Panc1 (cell line): ENCODE results near the gene CCDC40. TPM values are rescaled to one million over a fixed set of nuclear protein-coding genes. Genes with fewer than 3 reads are reported as not detected.

ENCODE experiments used
- ATAC-seq: fragments of 200-7000 bp; cut with Tn5 transposase; 2 replicates; pipeline ENCODE4 v1.9.1; 2020; ENCODE audit warnings: mild to moderate bottlenecking, moderate library complexity
- BruUV-seq: library from RNA; stranded (reverse); fragments of 400-500 nt; replicated peaks from 2 replicates; lab custom pipeline; 2021; lab: Mats Ljungman, UMichigan
- CTCF ChIA-PET: fragments of 300-600 bp; sonication (Branson Sonifier 250); formaldehyde crosslinking; loops from one replicate; lab custom pipeline; 2022; ENCODE audit warnings: antibody characterized with exemption; lab: Charles Lee
- POLR2A ChIA-PET: fragments of 300-600 bp; sonication (Branson Sonifier 250); formaldehyde crosslinking; loops from one replicate; lab custom pipeline; 2022; ENCODE audit warnings: antibody characterized with exemption; lab: Charles Lee
- DNase-seq: peaks from one replicate; pipeline ENCODE4 v3.0.0-alpha.2; 2010; ENCODE audit warnings: low read depth, low spot score
- H3K27ac ChIP-seq: 2 replicates; pipeline ENCODE4 v1.5.1; 2011; ENCODE audit warnings: mild to moderate bottlenecking, low read length, inconsistent platforms
- H3K27me3 ChIP-seq: fragments of 200-500 bp; sonication (Bioruptor generic); 2 replicates; pipeline ENCODE4 v1.6.0; 2014; ENCODE audit warnings: low read length, inconsistent platforms; ENCODE audit not compliant: control insufficient read depth, insufficient read depth
- H3K36me3 ChIP-seq: fragments of 200-500 bp; sonication (Bioruptor generic); 2 replicates; pipeline ENCODE4 v1.5.1; 2014; ENCODE audit warnings: inconsistent platforms, mild to moderate bottlenecking, low read length, moderate library complexity; ENCODE audit not compliant: control insufficient read depth, insufficient read depth
- H3K4me1 ChIP-seq: 2 replicates; pipeline ENCODE4 v1.5.1; 2011; ENCODE audit warnings: inconsistent platforms, mild to moderate bottlenecking, low read length, moderate library complexity; ENCODE audit not compliant: control insufficient read depth, insufficient read depth
- H3K4me3 ChIP-seq, 2 experiments: 2 replicates each; pipeline ENCODE4 v1.5.1; 2011 to 2012; ENCODE audit warnings: low read depth in 2 of 2, low read length in 2 of 2, mild to moderate bottlenecking in 2 of 2, inconsistent platforms in 1 of 2, moderate library complexity in 1 of 2
- H3K9me3 ChIP-seq: fragments of 200-500 bp; sonication (Bioruptor generic); 2 replicates; pipeline ENCODE4 v1.5.1; 2014; ENCODE audit warnings: low read depth, mild to moderate bottlenecking, inconsistent platforms, low read length, moderate library complexity; ENCODE audit not compliant: control insufficient read depth, insufficient read depth
- CTCF ChIP-seq: fragments of 450-650 bp; IDR thresholded peaks from 2 replicates; pipeline ENCODE4 v1.5.1; 2017; ENCODE audit warnings: mild to moderate bottlenecking
- POLR2AphosphoS5 ChIP-seq: IDR thresholded peaks from 2 replicates; pipeline ENCODE4 v1.6.1; 2012; ENCODE audit warnings: mild to moderate bottlenecking, low read depth, low read length, moderate library complexity
- REST ChIP-seq, 2 experiments: IDR thresholded peaks; 2 replicates each; pipeline ENCODE4 v1.6.1; 2011 to 2012; ENCODE audit warnings: low read depth in 2 of 2, control low read depth in 1 of 2, low read length in 1 of 2, mild to moderate bottlenecking in 1 of 2, moderate library complexity in 1 of 2; ENCODE audit not compliant: insufficient read depth in 1 of 2
- SIN3A ChIP-seq: IDR thresholded peaks from 2 replicates; pipeline ENCODE4 v1.6.1; 2012; ENCODE audit warnings: low read depth, mild to moderate bottlenecking, low read length, moderate library complexity, borderline replicate concordance; ENCODE audit not compliant: insufficient read depth
- TCF7L2 ChIP-seq: IDR thresholded peaks from 2 replicates; pipeline ENCODE4 v1.6.1; 2011; ENCODE audit warnings: mild to moderate bottlenecking, low read depth, low read length, inconsistent platforms
- in situ Hi-C: cut with HindIII; loops from 2 replicates; pipeline ENCODE4 v1.10.0; 2016; ENCODE audit warnings: low sequenced_read_pairs, low pct_unique_long_range_greater_than_20kb
- intact Hi-C: fragments of 100-400 bp; cut with micrococcal nuclease; formaldehyde crosslinking; loops from one replicate; pipeline ENCODE4 v1.10.0; 2022; ENCODE audit not compliant: unreplicated experiment
- total RNA-seq: library from RNA; stranded (reverse); gene quantifications from one replicate; pipeline ENCODE4 v1.2.1, GENCODE V29; 2021; ENCODE audit not compliant: unreplicated experiment

Gene CCDC40
- total RNA-seq, 1 experiment from 2014 or later = 18.0 TPM

DNA sequence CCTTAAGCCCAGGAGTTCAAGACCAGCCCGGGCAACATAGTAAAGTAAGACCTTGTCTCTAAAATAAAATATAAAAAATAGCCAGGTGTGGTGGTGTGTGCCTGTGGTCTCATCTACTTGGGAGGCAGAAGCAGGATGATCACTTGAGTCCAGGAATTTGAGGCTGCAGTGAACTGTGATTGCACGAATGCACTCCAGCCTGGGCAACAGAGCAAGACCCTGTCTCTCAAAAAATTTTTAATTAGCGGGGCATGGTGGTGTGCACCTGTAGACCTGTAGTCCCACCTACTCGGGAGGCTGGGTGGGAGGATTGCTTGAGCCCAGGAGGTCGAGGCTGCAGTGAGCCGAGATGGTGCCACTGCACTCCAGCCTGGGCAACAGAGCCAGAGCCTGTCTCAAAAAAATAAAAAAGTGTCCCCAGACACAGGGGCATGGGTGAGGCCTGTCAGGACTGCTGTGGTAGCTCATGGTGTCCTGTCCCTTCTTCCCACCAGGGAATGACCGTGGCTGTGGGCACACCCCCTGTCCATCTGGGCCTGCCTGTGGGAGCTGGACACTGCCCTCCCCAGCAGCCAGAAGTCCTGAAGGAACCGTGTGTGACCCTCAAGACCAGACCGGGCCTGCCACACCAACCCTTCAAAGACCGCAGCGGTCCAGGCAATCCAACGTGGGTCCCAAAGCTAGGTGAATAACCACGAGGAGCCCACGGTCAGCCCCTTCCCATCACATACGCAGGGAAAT, 34.1 kb downstream of the CCDC40 start:
- peak; percentile 59 for ATAC-seq
- POLR2A ChIA-PET = no interaction called here
- BruUV-seq = no TSS peak
- CTCF ChIA-PET = no interaction called here
- Histone ChIP-seq H3K4me3 (peak overlapping the region; percentile 25 to 45), H3K27me3 (no peaks in the 10 kb centered on the region), H3K27ac (peak overlapping the region; percentile 88), H3K36me3 (no peaks in the 10 kb centered on the region), H3K4me1 (peaks cover 34% of the 10 kb centered on the region), H3K9me3 (no peaks in the 10 kb centered on the region)
- intact Hi-C loops = no loop called here
- TF ChIP-seq CTCF (no peak), SIN3A (no peak), REST (IDR thresholded peaks at IDR 0.05; ENCODE audit: insufficient read depth in 1 of 2, low read depth in 2 of 2, low read length in 1 of 2) (no peak), POLR2AphosphoS5 (no peak), TCF7L2 (no peak)
- no peak for DNase-seq
- in situ Hi-C loops = no loop called here

DNA sequence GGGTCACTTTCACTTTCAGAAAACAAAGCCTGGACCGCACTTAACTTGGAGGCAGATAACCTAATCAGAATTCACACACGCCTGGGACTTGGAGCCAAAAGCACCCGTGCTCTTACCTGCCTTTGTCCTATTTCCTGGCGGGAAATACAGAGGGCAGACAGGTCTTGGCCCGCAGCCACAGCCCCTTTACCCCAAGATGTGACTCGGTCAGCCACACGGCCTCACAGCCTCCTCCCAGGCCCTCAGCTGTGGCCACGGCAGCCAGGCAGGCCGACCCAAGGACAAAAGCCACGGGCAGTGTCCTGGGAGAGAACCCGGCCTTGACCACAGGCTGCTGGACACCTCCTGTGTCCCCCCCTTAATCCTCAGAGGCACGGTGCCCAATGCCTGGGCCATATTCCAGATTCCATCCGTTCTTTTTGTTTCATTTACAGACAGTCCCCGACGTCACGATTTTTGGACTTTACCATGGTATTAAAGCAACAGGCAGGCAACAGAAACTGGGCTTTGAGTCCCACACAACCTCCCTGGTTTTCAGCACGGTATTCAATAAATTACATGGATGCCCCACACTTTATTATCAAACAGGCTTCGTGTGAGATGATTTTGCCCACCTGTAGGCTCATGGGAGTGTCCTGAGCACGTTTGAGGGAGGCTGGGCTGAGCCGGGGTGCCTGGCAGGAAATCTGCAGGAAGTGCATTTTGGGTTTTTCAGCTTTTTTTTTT, 34.8 kb downstream of the CCDC40 start:
- TF ChIP-seq CTCF = no peak
- no peak for TF ChIP-seq REST (IDR thresholded peaks at IDR 0.05; ENCODE audit: insufficient read depth in 1 of 2, low read depth in 2 of 2, low read length in 1 of 2)
- H3K4me1 ChIP-seq = peaks cover 29% of the 10 kb centered on the region
- POLR2A ChIA-PET = interaction anchor here (0.6 kb wide), 1 partner anchor 152 kb away, joined by 7 read pairs; no protein-coding TSS in a partner anchor
- H3K4me3 ChIP-seq = peak overlapping the region; percentile 25 to 45
- H3K27me3 ChIP-seq = no peaks in the 10 kb centered on the region
- CTCF ChIA-PET = no interaction called here
- no peaks in the 10 kb centered on the region for H3K36me3 ChIP-seq
- peak overlapping the region; percentile 88 for H3K27ac ChIP-seq
- no peaks in the 10 kb centered on the region for H3K9me3 ChIP-seq
- ATAC-seq = peak; percentile 71
- in situ Hi-C loops (no loop called here), intact Hi-C loops (no loop called here)
- no peak for DNase-seq
- no TSS peak for BruUV-seq
